CD14-positive monocyte (primary cell): ENCODE data around the gene FOXN4. TPM values are rescaled to one million over a fixed set of nuclear protein-coding genes. Genes with fewer than 3 reads are reported as not detected.

Experiments
- DNase-seq, 3 donors: peaks; one replicate each; pipeline ENCODE4 v3.0.0-alpha.2; 2011 to 2022
- H2AFZ ChIP-seq: 2 replicates; pipeline ENCODE4 v1.6.0; 2012; ENCODE audit warnings: mild to moderate bottlenecking, low read depth, low read length, inconsistent platforms; ENCODE audit not compliant: insufficient read depth, poor library complexity, severe bottlenecking
- H3K27ac ChIP-seq, 2 donors: 1 replicate in 1 of 2; 2 replicates in 1 of 2; pipeline ENCODE4 v1.5.1; 2012 to 2013; ENCODE audit warnings: low read length in 2 of 2, control low read depth in 1 of 2, inconsistent platforms in 1 of 2, low read depth in 1 of 2, mild to moderate bottlenecking in 1 of 2
- H3K27me3 ChIP-seq, 2 donors: one replicate each; pipeline versions ENCODE4 v1.6.0 to v1.6.1; 2011 to 2013; ENCODE audit warnings: low read length in 2 of 2; ENCODE audit not compliant: control insufficient read depth in 2 of 2, insufficient read depth in 2 of 2
- H3K36me3 ChIP-seq, 2 donors: replicated peaks in 1 of 2; 1 replicate in 1 of 2; 2 replicates in 1 of 2; pipeline versions ENCODE4 v1.5.1 to v1.6.1; 2012 to 2013; ENCODE audit warnings: low read length in 2 of 2, control low read depth in 1 of 2, inconsistent platforms in 1 of 2, mild to moderate bottlenecking in 1 of 2; ENCODE audit not compliant: insufficient read depth in 2 of 2, control insufficient read depth in 1 of 2
- H3K4me1 ChIP-seq, 2 donors: 1 replicate in 1 of 2; 2 replicates in 1 of 2; pipeline versions ENCODE4 v1.5.1 to v1.6.1; 2012 to 2013; ENCODE audit warnings: low read length in 2 of 2, control low read depth in 1 of 2, inconsistent platforms in 1 of 2, mild to moderate bottlenecking in 1 of 2, moderate library complexity in 1 of 2; ENCODE audit not compliant: insufficient read depth in 2 of 2, control insufficient read depth in 1 of 2
- H3K4me2 ChIP-seq: replicated peaks from 2 replicates; pipeline ENCODE3; 2012; ENCODE audit warnings: low read length, moderate library complexity, mild to moderate bottlenecking; ENCODE audit not compliant: poor library complexity, severe bottlenecking; ENCODE audit errors: extremely low read depth
- H3K4me3 ChIP-seq, 3 experiments: fragments of 200-600 bp in 1 of 3; sonication (generic) in 1 of 3; replicated peaks in 1 of 3; 1 replicate in 2 of 3; 2 replicates in 1 of 3; pipeline ENCODE4 v1.5.1; 2011 to 2013; ENCODE audit warnings: low read length in 3 of 3, mild to moderate bottlenecking in 3 of 3, control low read depth in 2 of 3, low read depth in 2 of 3, inconsistent platforms in 1 of 3, moderate library complexity in 1 of 3
- H3K79me2 ChIP-seq: 2 replicates; pipeline ENCODE4 v1.6.0; 2012; ENCODE audit warnings: mild to moderate bottlenecking, control low read depth, inconsistent platforms, low read length, moderate library complexity; ENCODE audit not compliant: insufficient read depth
- H3K9ac ChIP-seq: 2 replicates; pipeline ENCODE4 v1.6.0; 2017; ENCODE audit warnings: low read length, mild to moderate bottlenecking; ENCODE audit not compliant: insufficient read depth, poor library complexity, severe bottlenecking
- H3K9me3 ChIP-seq, 2 donors: replicated peaks in 1 of 2; 1 replicate in 1 of 2; 2 replicates in 1 of 2; pipeline versions ENCODE4 v1.5.1 to v1.6.1; 2012 to 2013; ENCODE audit warnings: low read length in 2 of 2, control low read depth in 1 of 2; ENCODE audit not compliant: control insufficient read depth in 1 of 2, insufficient read depth in 1 of 2
- H4K20me1 ChIP-seq: 2 replicates; pipeline ENCODE4 v1.6.0; 2012; ENCODE audit warnings: mild to moderate bottlenecking, low read length, control low read depth, moderate library complexity; ENCODE audit not compliant: insufficient read depth
- H3K27ac Mint-ChIP-seq, 7 donors: one replicate each; pipeline ENCODE4 v1.8.0; 2020; ENCODE audit warnings: mild to moderate bottlenecking in 7 of 7, mixed read lengths in 7 of 7, moderate library complexity in 6 of 7, inconsistent platforms in 2 of 7
- H3K27me3 Mint-ChIP-seq, 3 donors: one replicate each; pipeline ENCODE4 v1.8.0; 2021 to 2022; ENCODE audit warnings: low read depth in 3 of 3, mild to moderate bottlenecking in 3 of 3, mixed read lengths in 3 of 3, moderate library complexity in 3 of 3, inconsistent platforms in 1 of 3
- H3K36me3 Mint-ChIP-seq, 2 donors: one replicate each; pipeline ENCODE4 v1.8.0; 2020; ENCODE audit warnings: mixed read lengths in 2 of 2, inconsistent platforms in 1 of 2, mild to moderate bottlenecking in 1 of 2
- H3K4me1 Mint-ChIP-seq: one replicate; pipeline ENCODE4 v1.8.0; 2020; ENCODE audit warnings: mild to moderate bottlenecking, mixed read lengths
- H3K4me3 Mint-ChIP-seq, 2 donors: one replicate each; pipeline ENCODE4 v1.8.0; 2020; ENCODE audit warnings: mild to moderate bottlenecking in 2 of 2, mixed read lengths in 2 of 2, moderate library complexity in 1 of 2
- H3K9me3 Mint-ChIP-seq, 7 donors: one replicate each; pipeline ENCODE4 v1.8.0; 2020 to 2022; ENCODE audit warnings: mixed read lengths in 7 of 7, mild to moderate bottlenecking in 6 of 7, moderate library complexity in 6 of 7, inconsistent platforms in 2 of 7
- WGBS: methylation state at CpG from one replicate; pipeline ENCODE4 v1.1.5; 2013; ENCODE audit warnings: missing lambda C conversion rate; ENCODE audit not compliant: insufficient coverage; 5-methylcytosine and 5-hydroxymethylcytosine counted together
- intact Hi-C, 2 donors: fragments of 100-400 bp; cut with micrococcal nuclease; formaldehyde crosslinking; loops; one replicate each; pipeline versions ENCODE4 v1.15.0 to v1.15.1; 2023
- polyA plus RNA-seq, 3 donors: library from polyadenylated mRNA; depleted of rRNA in 1 of 3; unstranded in 2 of 3; stranded (reverse) in 1 of 3; fragments of 300-500 nt in 2 of 3; fragments of >200 nt in 1 of 3; fragmentation: Illumina TruSeq in 2 of 3; gene quantifications; 1 replicate in 2 of 3; 2 replicates in 1 of 3; pipeline ENCODE4 v1.2.3, GENCODE V29; 2012 to 2021
- TF ChIP-seq, protein P1 (sequence below): fragments of 200-600 bp; IDR thresholded peaks from one replicate; pipeline ENCODE4 v1.8.0; 2022; ENCODE audit warnings: antibody characterized with exemption, mild to moderate bottlenecking

FOXN4 gene
- polyA plus RNA-seq, 3 donors: not detected

DNA sequence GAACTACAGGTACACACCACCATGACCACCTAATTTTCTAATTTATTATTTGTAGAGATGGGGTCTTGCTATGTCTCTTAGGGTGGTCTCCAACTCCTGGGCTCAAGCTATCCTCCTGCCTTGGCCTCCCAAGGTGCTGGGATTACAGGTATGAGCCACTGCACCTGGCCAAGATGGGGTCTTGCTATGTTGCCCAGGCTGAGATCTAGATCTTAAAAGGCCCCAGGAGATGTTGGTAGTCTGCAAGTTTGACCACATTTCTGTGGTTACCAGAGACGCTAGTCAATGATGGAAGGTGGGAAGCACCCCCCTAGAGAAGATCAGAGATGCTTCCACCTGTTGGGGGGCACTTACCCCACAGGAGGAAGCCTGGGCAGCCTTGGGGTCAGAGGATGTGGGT lies 34.7 kb downstream of the FOXN4 start:
- H2AFZ ChIP-seq: no peak overlapping the region
- H3K79me2 ChIP-seq: no peaks in the 10 kb centered on the region
- no peaks in the 10 kb centered on the region for H3K9me3 ChIP-seq
- H3K4me2 ChIP-seq: no peak overlapping the region
- TF ChIP-seq, protein P1, sequence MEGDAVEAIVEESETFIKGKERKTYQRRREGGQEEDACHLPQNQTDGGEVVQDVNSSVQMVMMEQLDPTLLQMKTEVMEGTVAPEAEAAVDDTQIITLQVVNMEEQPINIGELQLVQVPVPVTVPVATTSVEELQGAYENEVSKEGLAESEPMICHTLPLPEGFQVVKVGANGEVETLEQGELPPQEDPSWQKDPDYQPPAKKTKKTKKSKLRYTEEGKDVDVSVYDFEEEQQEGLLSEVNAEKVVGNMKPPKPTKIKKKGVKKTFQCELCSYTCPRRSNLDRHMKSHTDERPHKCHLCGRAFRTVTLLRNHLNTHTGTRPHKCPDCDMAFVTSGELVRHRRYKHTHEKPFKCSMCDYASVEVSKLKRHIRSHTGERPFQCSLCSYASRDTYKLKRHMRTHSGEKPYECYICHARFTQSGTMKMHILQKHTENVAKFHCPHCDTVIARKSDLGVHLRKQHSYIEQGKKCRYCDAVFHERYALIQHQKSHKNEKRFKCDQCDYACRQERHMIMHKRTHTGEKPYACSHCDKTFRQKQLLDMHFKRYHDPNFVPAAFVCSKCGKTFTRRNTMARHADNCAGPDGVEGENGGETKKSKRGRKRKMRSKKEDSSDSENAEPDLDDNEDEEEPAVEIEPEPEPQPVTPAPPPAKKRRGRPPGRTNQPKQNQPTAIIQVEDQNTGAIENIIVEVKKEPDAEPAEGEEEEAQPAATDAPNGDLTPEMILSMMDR: no peak
- H3K4me3 ChIP-seq: no peak overlapping the region
- H3K4me1 ChIP-seq: peaks cover 5 to 10% of the 10 kb centered on the region in 2 donors
- Mint-ChIP-seq H3K27ac (no peak overlapping the region), H3K9me3 (peaks cover 0 to 6% (median 5%) of the 10 kb centered on the region in 7 donors), H3K36me3 (no peaks in the 10 kb centered on the region), H3K27me3 (peaks cover 0 to 9% (median 9%) of the 10 kb centered on the region in 3 donors), H3K4me3 (no peak overlapping the region), H3K4me1 (peaks cover 13% of the 10 kb centered on the region)
- H4K20me1 ChIP-seq: no peaks in the 10 kb centered on the region
- H3K36me3 ChIP-seq: no peaks in the 10 kb centered on the region
- intact Hi-C loops: no loop called here
- DNase-seq: no peak
- 57% methylated on average over 1 of the region's 1 CpG for WGBS
- no peak overlapping the region for H3K9ac ChIP-seq
- no peaks in the 10 kb centered on the region for H3K27me3 ChIP-seq
- H3K27ac ChIP-seq: no peak overlapping the region

DNA sequence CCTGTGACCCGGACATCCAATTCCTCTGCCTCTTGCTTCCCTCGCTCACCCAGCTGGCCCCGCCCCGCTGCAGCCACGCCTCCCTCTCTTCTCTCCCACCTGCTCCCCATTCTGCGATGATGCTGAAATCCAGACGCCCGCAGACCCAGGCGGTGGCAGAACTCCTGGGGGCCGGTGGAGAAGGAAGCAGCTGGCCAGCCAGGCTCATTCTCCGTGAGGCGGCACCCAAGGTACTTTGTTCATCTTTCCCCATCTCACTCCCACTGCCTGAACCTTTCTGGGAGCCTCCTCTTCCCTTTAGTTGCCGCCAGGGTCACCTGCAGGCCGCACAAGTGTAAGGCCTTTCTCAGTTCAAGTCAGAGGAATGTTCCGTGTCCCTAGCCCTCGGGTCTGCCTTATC lies 35.7 kb downstream of the FOXN4 start:
- Histone ChIP-seq H3K4me2 (no peak overlapping the region), H3K27ac (no peak overlapping the region), H3K27me3 (no peaks in the 10 kb centered on the region), H3K4me3 (no peak overlapping the region), H3K9ac (no peak overlapping the region), H3K9me3 (no peaks in the 10 kb centered on the region), H3K4me1 (peaks cover 5 to 10% of the 10 kb centered on the region in 2 donors), H4K20me1 (no peaks in the 10 kb centered on the region), H2AFZ (no peak overlapping the region), H3K36me3 (no peaks in the 10 kb centered on the region), H3K79me2 (no peaks in the 10 kb centered on the region)
- Mint-ChIP-seq H3K4me3 (no peak overlapping the region), H3K4me1 (peaks cover 13% of the 10 kb centered on the region), H3K9me3 (peaks cover 0 to 6% (median 5%) of the 10 kb centered on the region in 7 donors), H3K27me3 (peaks cover 0 to 9% (median 9%) of the 10 kb centered on the region in 3 donors), H3K27ac (no peak overlapping the region), H3K36me3 (no peaks in the 10 kb centered on the region)
- intact Hi-C loops: no loop called here
- no peak for DNase-seq
- TF ChIP-seq, protein P1: no peak
- 58% methylated on average over 9 of the region's 16 CpGs for WGBS
